ENCODE data around the gene BFSP2. TPM values are rescaled to one million over a fixed set of nuclear protein-coding genes. Genes with fewer than 3 reads are reported as not detected.
"Not testable (repeated sequence)": the region's sequence is repeated elsewhere in the genome, so short reads cannot be mapped to it uniquely, and the experiment has no call there.

Gene BFSP2
- total and polyA plus RNA-seq, 10 donors: 1.5 to 52.5 (median 3.1) TPM; not detected in 1

GRCh38 chr3:133472242-133472641 lies 72.4 kb downstream of the BFSP2 start:
- H3K27ac ChIP-seq: no peak overlapping the region
- H3K4me3 ChIP-seq: no peak overlapping the region
- H3K27me3 ChIP-seq (replicated peaks in 1 of 7): no peaks in the 10 kb centered on the region
- 79 to 92% (median 87%) methylated on average over 24 of the region's 24 CpGs for WGBS, 5 donors
- no peaks in the 10 kb centered on the region for H3K9me3 ChIP-seq
- H3K36me3 ChIP-seq: no peaks in the 10 kb centered on the region
- intact Hi-C loops (cut with DNase I; ENCODE audit: low total_unique reads): no loop called here
- DNase-seq: no peak
- H3K4me1 ChIP-seq: peaks cover 13 to 73% (median 50%) of the 10 kb centered on the region in 6 donors
- TF ChIP-seq, protein P1, sequence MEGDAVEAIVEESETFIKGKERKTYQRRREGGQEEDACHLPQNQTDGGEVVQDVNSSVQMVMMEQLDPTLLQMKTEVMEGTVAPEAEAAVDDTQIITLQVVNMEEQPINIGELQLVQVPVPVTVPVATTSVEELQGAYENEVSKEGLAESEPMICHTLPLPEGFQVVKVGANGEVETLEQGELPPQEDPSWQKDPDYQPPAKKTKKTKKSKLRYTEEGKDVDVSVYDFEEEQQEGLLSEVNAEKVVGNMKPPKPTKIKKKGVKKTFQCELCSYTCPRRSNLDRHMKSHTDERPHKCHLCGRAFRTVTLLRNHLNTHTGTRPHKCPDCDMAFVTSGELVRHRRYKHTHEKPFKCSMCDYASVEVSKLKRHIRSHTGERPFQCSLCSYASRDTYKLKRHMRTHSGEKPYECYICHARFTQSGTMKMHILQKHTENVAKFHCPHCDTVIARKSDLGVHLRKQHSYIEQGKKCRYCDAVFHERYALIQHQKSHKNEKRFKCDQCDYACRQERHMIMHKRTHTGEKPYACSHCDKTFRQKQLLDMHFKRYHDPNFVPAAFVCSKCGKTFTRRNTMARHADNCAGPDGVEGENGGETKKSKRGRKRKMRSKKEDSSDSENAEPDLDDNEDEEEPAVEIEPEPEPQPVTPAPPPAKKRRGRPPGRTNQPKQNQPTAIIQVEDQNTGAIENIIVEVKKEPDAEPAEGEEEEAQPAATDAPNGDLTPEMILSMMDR (IDR thresholded peaks at IDR 0.05 in 8 of 11, conservative IDR thresholded peaks at IDR 0.05 in 3 of 11): no peak
- peak in 1 of 3 donors; percentile 11 for TF ChIP-seq POLR2AphosphoS5 (IDR thresholded peaks at IDR 0.05)

- peak overlapping the region in 2 of 8 donors; percentile 32 to 45 for H3K27ac ChIP-seq
- H3K9me3 ChIP-seq: no peaks in the 10 kb centered on the region
- WGBS, 5 donors: 77 to 93% (median 82%) methylated on average over 6 of the region's 6 CpGs
- no peaks in the 10 kb centered on the region for H3K36me3 ChIP-seq
- no peaks in the 10 kb centered on the region for H3K27me3 ChIP-seq (replicated peaks in 1 of 7)
- H3K4me3 ChIP-seq: no peak overlapping the region
- intact Hi-C loops (cut with DNase I; ENCODE audit: low total_unique reads): no loop called here
- DNase-seq: no peak
- no peak for TF ChIP-seq POLR2AphosphoS5 (IDR thresholded peaks at IDR 0.05)
- TF ChIP-seq, protein P1 (IDR thresholded peaks at IDR 0.05 in 8 of 11, conservative IDR thresholded peaks at IDR 0.05 in 3 of 11): no peak
- TF ChIP-seq POLR2A (IDR thresholded peaks at IDR 0.05): no peak
- H3K4me1 ChIP-seq: peaks cover 13 to 73% (median 48%) of the 10 kb centered on the region in 6 donors
Measured at GRCh38 chr3:133472889-133473288, 73.0 kb downstream of the BFSP2 start.

- H3K4me1 ChIP-seq: peaks cover 13 to 73% (median 46%) of the 10 kb centered on the region in 6 donors
- WGBS, 5 donors: 43 to 100% (median 71%) methylated on average over 1 of the region's 5 CpGs; no CpG with 5 or more reads in 2 of the 5 donors
Measured at GRCh38 chr3:133473472-133474191, 73.8 kb downstream of the BFSP2 start.

GRCh38 chr3:133474251-133474801 lies 74.5 kb downstream of the BFSP2 start:
- H3K27me3 ChIP-seq (replicated peaks in 1 of 7): no peaks in the 10 kb centered on the region
- H3K36me3 ChIP-seq: no peaks in the 10 kb centered on the region
- WGBS, 5 donors: 63 to 83% (median 71%) methylated on average over 8 of the region's 8 CpGs
- intact Hi-C loops (cut with DNase I; ENCODE audit: low total_unique reads): no loop called here
- no peak for DNase-seq
- no peak overlapping the region for H3K4me3 ChIP-seq
- H3K27ac ChIP-seq: peak overlapping the region in 7 of 8 donors; percentile 17 to 84 (median 70)
- no peaks in the 10 kb centered on the region for H3K9me3 ChIP-seq
- H3K4me1 ChIP-seq: peaks cover 13 to 69% (median 44%) of the 10 kb centered on the region in 6 donors
- TF ChIP-seq POLR2AphosphoS5 (IDR thresholded peaks at IDR 0.05) (no peak), POLR2A (IDR thresholded peaks at IDR 0.05) (no peak)
- TF ChIP-seq, protein P1 (IDR thresholded peaks at IDR 0.05 in 8 of 11, conservative IDR thresholded peaks at IDR 0.05 in 3 of 11): no peak

More at GRCh38 chr3:133473472-133474191, 73.8 kb downstream of the BFSP2 start:
- peak overlapping the region in 7 of 8 donors; percentile 17 to 84 (median 70) for H3K27ac ChIP-seq
- H3K36me3 ChIP-seq; DNase-seq; H3K4me3 ChIP-seq; H3K9me3 ChIP-seq; H3K27me3 ChIP-seq (replicated peaks in 1 of 7); intact Hi-C loops (cut with DNase I; ENCODE audit: low total_unique reads): not testable (repeated sequence)
